ENCODE measurements around the gene ERP27.

DNA sequence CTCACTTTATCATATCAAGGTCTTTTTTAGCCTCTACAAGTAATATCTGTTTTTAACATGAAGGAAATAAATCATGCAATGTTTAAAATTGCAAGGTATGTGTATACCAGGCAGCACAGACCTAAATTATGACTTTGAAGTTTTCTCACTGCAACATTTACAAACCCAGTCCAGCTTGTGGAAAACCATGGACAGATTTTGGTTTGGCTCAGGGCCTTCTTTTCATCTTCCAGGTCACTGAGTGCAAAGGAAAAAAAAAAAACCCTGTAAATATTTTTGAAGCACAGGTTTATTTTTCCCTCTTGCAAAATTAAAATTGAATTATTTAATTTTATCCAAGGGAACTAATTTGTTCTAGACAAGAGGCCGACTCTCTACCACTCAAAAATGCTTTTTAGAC, 66.5 kb downstream of the ERP27 start:
- TF ChIP-seq CTCF (optimal IDR thresholded peaks at IDR 0.05 in 1 of 3, IDR thresholded peaks at IDR 0.05 in 1 of 3, conservative IDR thresholded peaks at IDR 0.05 in 1 of 3; ENCODE audit: extremely low read depth in 1 of 3, insufficient read depth in 2 of 3, low read length in 3 of 3): no peak
- TF ChIP-seq EZH2 (IDR thresholded peaks at IDR 0.05; ENCODE audit: low read length): no peak

Measured in keratinocyte (primary cell).